Measurements from ENCODE around the gene GPR37L1.
A peak's percentile ranks its signal among the peaks of the same experiment; 100 is the strongest.
"Not testable (repeated sequence)": the region's sequence is repeated elsewhere in the genome, so short reads cannot be mapped to it uniquely, and the experiment has no call there.

The GPR37L1 gene

DNA sequence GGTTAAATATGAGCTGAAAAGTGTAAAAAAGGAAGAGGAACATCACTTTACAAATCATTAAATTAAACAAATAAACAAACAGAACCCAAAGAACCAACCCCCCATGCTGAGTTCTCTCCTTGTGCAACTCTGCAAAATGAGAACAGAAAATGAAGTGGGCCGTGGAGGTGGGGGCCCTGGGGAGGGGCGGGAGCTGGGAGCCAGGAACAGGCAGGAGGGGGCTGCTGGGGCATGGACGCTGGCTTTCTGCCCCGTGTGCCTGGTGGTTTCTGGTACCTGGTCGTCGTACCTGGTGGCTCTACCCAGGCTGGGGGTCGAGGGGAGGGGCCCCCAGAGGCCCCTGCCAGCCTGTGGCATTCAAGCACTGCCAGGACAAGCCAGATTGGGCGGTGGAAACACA is 10.8 kb downstream of the GPR37L1 start:
- DNase-seq (ENCODE audit: low spot score), result no peak

- no peak for DNase-seq (ENCODE audit: low spot score)
These were observed 11.3 kb downstream of the GPR37L1 start for GRCh38 chr1:202133989-202134388.

DNA sequence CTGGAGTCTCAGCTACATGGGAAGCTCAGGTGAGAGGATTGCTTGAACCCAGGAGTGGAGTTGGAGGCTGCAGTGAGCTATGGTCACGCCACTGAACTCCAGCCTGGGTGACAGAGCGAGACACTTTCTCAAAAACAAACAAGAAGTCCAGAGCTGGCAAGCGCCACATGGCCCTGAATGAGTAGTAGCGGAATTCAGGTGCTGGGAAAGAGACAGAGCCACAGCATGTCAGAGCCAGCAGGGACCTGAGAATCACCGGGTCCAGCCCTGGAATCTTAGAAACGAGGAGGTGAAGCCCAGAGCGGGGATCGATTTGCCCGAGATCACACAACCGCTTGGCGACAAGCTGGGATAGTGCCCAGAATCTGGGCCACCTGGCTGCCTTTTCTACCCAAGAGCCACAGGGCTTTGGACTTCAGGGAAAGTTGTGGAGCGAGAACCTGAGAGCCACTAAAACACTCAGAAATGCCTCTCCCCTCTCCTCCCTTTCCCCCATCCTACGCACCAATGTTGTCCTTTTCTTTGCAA is 12.0 kb downstream of the GPR37L1 start:
- DNase-seq (ENCODE audit: low spot score), result no peak

GRCh38 chr1:202135221-202135721 is 12.6 kb downstream of the GPR37L1 start:
- DNase-seq (ENCODE audit: low spot score), result peak; percentile 86

GRCh38 chr1:202140833-202141232 is 18.1 kb downstream of the GPR37L1 start:
- no peak for DNase-seq (ENCODE audit: low spot score)

- not testable (repeated sequence) for DNase-seq (ENCODE audit: low spot score)
These were observed 18.8 kb downstream of the GPR37L1 start for GRCh38 chr1:202141468-202141867.

DNA sequence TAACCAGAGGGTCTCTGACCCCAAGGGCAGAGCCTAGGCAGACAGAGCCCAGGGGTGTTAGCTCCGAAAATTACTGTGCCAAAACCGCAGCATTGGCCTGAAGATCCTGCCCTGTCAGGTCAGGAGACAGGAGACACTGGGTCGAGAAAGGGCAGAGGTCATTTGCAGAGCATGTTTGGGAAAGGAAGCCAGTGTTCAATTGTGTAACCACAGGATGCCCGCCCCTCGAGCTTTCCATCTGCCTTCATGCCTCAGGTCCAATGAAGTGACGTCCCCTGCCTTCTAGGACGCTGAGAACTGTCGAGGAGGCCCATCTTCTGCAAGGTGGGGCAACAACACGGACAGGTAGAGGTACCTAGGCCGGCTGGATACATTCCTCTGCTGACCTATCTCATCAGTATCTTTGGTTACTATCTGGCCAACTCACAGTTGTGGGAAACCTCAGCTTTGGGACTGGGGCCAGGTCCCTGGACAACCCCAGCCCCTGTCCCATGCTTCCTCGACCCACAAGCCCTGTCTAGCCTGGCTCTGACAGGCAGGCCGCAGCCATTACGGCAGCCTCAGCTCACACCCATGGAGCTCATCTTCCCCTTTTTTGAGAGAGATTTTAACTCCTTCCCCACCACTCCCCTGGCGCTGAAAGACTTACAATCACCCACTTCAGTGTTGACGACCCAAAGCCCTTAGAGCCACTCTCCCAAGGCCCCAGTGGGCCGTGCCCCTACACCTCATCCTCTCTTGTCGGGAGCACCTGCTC is 20.5 kb downstream of the GPR37L1 start:
- no peak for DNase-seq (ENCODE audit: low spot score)

DNA sequence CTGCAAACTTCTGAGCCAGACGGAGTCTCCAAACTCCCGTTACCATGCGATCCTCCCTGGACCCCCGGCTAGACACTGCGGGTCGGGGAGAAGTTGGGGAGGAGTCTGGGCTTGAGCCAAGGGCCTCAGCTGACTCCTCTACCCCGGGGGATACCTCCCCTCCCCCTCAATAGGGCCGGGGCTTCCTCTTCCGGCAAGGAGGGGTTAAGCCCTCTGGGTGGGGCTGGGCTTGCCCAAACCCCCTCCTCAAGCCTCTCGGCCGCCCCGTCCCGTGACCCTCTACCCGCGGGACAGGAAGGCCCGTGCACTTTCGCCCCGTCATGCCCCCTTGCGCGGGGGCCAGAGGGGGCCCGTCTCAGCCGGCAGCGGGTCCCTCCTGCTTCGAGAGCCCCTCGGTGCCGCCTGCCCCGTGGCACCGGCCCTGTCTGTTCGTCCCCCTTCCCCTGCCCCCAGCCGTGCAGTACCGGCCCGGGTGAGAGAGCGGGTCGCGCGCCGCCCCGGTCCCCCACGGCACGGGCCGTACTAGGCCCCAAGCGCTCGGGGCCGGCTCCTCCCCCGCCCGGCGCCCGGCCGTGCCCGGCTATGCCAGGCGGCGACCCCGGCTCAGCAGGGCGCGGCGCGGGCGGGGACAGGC is 21.2 kb downstream of the GPR37L1 start:
- DNase-seq (ENCODE audit: low spot score), result no peak

DNA sequence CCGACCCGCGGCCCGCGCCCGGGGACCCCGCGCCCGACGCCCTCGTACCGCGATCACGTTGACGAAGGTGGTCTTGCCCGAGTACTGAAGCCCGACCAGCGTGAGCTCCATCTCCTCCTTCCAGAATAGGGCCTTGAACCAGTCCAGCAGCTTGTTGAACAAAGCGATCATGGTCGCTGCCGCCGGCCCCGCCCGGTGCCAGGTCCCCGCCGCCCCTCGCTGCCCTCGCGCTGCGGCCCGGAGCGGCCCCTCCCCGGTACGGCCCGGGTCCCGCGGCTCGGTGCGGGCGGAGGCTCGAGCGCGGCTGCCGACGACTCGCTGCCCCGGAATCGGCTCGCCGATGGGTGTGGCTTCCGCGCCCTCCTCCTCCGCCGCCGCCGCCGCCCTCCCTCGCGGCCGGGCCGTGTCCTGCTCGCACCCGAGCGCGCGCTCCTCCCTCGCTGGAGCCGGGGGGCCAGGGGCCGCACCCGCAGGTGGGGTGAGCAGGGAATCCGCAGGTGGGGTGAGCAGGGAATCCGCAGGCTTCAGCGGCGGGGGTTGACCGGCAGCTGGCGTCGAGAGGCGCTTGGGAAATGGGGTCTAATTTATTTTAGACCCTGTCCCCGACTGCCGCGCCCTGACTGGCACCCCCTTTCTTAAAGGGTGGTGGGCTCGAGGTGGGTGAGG is 21.8 kb downstream of the GPR37L1 start, which contains the start of gene ARL8A:
Gene ARL8A (minus strand): TSS at position 336 of the 666 bp plus-strand sequence. CDS start 165 bp downstream, at position 171.
- peak; percentile 72 for DNase-seq (ENCODE audit: low spot score)

DNA sequence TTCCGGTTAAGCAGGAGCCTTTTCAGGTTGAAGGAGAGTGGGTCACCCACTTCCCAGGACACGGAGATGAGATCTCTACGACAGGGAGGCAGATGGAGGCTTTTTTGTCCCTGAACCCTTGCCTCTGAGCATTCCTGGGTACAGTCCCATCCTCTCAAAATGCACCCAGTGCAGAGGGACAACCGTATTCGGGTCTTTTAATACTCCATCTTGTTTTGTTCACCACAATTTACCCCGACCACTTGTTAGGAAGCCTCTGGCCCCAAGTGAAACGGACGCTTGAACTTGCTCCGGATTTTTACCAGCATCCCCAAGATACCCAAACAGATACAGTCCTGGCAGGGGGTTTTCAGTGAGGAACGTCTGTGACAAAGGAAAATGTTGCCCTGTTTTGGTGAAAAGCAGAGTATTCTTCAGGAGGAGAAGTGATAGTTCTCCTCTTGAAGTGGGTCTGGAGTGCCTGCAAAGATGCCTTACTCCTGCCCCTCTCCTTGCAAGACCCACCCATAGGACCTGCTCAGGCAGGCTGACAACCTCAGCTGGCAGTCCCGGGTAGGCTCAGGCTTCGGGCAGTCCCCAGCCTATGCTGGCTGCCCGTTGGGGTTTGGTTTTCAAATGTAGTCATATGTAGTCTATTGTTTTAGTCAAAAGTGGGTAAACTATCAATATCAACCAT is 22.5 kb downstream of the GPR37L1 start:
- no peak for DNase-seq (ENCODE audit: low spot score)

GRCh38 chr1:202145744-202146140 is 23.0 kb downstream of the GPR37L1 start:
- not testable (repeated sequence) for DNase-seq (ENCODE audit: low spot score)

GRCh38 chr1:202146279-202146678 is 23.6 kb downstream of the GPR37L1 start:
- DNase-seq (ENCODE audit: low spot score), result no peak

- DNase-seq (ENCODE audit: low spot score), result no peak
These were observed 24.3 kb downstream of the GPR37L1 start for GRCh38 chr1:202146993-202147392.

DNA sequence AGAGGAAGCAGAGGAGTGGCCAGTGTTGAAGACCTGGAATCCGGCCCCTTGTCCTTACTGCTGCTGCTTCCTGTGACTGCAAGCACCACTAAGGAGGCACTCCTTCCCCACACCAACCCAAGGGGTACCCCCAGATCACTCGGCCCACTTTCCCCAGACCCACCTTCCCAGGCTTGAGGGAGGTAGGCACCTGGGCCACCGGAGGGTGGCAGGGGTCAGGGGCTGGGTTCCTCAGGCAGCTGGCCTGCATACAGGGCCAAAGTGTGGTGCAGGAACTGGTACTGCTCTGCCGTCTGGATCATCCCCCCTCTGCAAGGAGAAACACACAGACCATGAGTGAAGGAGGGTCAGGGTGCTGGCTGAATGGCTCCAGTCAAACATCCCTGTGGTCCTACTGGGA is 25.7 kb downstream of the GPR37L1 start:
- no peak for DNase-seq (ENCODE audit: low spot score)

DNA sequence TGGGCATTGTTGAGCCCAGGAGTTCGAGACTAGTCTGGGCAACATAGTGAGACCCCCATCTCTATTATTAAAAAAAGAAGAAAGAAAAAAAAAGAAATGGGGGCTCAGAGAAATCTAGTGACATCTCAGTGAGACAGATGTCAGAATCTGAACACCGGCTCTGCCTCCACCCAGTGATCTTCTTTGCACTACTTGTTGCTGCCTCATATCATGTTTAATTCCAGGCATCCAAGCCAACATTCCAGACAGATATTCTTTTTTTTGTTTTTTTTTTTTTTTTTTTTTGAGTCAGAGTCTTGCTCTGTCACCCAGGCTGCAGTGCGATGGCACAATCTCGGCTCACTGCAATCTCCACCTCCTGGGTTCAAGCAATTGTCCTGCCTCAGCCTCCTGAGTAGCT is 26.8 kb downstream of the GPR37L1 start:
- DNase-seq (ENCODE audit: low spot score), result no peak

DNA sequence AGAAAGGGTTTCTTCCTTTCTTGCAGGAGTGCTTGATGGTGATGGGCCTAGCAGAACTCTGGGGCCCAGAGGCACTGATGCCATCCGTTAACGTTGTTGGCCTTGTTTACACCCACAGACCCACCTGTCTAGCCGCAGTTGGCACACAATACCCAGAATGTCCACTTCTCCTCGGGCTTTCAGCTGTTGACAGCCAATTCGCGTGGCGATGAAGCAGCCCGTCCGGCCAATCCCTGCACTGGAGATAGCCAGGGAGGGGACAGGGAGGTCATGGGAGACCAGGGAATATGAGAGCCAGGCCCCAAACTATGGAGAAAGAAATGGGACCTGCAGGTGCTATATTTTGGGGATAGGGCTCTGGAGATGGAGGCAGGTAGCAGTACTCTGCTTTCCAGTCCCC is 27.5 kb downstream of the GPR37L1 start:
- no peak for DNase-seq (ENCODE audit: low spot score)

DNA sequence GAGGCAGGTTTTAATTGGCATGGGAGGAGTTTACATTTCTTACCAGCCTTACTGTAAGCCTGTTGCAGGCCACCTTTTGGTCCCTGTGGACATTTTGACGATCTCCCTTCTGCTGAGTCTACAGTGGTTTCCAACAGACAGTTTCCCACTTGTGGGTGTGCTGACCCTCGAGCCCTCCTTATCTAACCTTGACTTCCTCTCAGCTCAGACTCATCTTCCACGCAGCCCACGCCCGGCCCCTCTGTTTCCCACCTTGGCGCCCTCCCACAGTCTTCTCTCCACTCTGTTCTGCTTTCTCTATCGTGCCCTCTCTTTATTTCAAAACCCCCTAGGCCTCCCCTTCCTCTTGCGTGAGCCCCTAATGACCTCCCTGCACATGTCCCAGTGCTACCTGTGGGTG is 27.9 kb downstream of the GPR37L1 start:
- DNase-seq (ENCODE audit: low spot score), result no peak

- no peak for DNase-seq (ENCODE audit: low spot score)
These were observed 28.3 kb downstream of the GPR37L1 start for GRCh38 chr1:202151045-202151444.

GRCh38 chr1:202152399-202152798 is 29.7 kb downstream of the GPR37L1 start:
- DNase-seq (ENCODE audit: low spot score), result no peak

- no peak for DNase-seq (ENCODE audit: low spot score)
These were observed 30.6 kb downstream of the GPR37L1 start for GRCh38 chr1:202153284-202153683.

- DNase-seq (ENCODE audit: low spot score), result no peak
These were observed 31.5 kb downstream of the GPR37L1 start for GRCh38 chr1:202154148-202154765.
